ENCODE data around the gene CELA2B.
"Not testable (repeated sequence)": the region's sequence is repeated elsewhere in the genome, so short reads cannot be mapped to it uniquely, and the experiment has no call there.

CELA2B gene

GRCh38 chr1:15469361-15469760 is 6.5 kb upstream of the CELA2B start:
- DNase-seq (ENCODE audit: low spot score): no peak

DNA sequence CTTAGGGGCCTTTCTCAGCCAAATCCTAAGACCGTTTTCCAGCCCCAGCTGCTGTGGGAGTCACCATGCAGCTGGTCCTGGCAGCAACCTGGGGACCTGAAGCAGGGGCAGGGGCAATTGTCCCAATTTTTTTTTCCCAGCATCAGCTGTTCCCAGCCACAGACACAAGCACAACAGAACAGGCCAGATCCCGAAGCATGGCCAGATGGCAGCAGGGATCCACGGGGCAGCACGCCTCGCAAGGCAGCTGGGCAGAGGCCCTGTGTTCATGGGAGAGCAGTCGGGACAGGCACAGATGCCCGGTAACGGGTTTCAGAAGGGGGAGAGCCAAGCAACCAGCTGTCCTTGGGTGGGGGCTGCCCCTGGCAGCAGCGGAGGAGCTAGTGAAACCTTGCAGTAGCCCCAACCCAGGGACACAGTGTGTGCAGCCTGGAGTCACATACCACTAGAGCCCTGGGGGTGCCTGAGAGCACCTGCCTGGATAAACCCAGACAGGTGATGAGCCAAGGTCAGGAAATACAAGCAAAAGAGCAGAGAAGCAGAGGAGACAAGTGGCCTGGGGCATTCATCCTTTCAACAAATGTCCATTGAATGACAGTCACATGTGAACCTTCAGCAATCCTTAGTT is 6.0 kb upstream of the CELA2B start:
- not testable (repeated sequence) for DNase-seq (ENCODE audit: low spot score)

DNA sequence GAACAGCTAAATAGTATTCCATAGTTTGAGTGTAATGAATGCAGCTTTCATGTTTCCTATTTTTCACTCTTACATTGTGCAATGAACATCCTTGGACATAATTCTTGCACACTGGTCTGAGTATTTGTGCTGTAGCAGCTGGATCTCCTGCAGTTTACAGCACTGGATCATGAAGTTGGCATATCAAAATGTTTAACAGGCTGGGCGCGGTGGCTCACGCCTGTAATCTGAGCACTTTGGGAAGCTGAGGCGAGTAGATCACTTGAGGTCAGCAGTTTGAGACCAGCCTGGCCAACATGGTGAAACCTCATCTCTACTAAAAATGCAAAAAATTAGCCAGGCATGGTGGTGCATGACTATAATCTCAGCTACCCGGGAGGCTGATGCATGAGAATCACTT is 4.8 kb upstream of the CELA2B start:
- not testable (repeated sequence) for DNase-seq (ENCODE audit: low spot score)

GRCh38 chr1:15471723-15472122 is 4.2 kb upstream of the CELA2B start:
- not testable (repeated sequence) for DNase-seq (ENCODE audit: low spot score)

- no peak for DNase-seq (ENCODE audit: low spot score)
These were observed 3.3 kb upstream of the CELA2B start for GRCh38 chr1:15472587-15472986.

DNA sequence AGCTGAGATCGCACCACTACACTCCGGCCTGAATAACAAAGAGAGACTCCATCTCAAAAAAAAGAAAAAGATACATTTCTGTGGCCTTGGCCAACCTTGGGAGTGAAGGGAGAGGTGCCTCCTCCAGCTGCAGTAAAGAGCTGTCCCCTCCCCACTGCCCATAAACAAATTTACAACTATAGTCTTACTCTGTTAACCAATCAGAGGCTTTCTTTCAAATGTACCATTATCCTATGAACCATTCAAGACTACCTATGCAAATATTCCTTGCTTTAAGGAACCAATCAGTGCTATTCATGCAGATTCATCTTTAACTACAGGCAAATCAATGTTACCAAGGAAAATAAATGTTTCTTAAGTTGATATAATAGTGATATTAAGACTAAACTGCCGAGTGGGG is 1.0 kb downstream of the CELA2B start:
- DNase-seq (ENCODE audit: low spot score): no peak

DNA sequence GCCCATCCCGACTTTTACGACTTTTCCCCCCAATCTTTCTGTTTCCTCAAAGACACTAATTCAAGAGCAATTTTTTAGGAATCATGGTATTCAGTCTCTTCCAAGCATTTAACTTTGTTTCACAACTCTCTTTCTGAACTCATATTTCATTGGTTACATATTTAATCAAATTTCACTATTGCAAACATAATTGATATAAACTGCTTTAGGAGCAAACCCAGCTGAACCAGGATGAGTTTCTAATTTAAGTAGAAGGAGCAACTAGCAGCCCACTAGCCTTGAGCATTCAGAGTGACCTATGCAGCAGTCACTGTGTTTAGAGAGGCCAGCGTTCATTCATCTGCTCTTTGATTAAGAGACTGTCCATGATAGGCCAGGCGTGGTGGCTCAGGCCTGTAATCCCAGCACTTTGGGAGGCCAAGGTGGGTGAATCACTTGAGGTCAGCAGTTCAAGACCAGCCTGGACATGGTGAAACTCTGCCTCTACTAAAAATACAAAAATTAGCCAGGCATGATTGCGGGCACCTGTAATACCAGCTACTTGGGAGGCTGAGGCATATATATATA is 1.8 kb downstream of the CELA2B start:
- DNase-seq (ENCODE audit: low spot score): no peak

DNA sequence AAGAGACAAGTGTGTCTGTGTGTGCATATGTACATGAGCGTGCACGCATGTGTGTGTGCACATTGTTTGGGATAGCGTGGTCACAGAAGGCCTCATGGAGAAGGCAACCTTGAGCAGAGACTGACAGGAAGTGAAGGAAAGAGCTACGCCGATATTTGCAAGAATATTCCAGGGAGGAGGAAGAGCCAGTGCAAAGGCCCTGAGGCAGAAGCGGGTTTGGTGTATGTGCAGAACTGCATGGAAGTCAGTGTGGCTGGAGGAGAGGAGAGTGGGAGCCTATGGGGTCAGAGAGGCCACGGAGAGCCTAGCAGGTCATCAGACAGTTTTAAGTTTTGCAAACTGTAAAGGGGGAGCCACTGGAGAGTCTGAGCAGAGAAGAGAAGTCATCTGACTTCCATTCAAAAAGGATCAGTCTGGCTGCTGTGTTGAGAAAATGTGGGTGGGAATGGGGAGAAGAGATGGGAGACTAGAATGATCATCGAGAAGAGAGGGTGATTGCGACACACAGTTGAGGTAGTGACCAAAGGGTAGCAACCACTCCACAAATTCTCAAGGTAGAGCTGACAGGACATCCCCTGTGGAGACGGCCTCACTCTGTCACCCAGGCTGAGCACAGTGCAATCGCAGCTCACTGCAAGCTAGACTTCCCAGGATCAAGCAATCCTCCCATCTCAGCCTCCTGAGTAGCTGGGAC is 3.9 kb downstream of the CELA2B start:
- DNase-seq (ENCODE audit: low spot score): no peak

DNA sequence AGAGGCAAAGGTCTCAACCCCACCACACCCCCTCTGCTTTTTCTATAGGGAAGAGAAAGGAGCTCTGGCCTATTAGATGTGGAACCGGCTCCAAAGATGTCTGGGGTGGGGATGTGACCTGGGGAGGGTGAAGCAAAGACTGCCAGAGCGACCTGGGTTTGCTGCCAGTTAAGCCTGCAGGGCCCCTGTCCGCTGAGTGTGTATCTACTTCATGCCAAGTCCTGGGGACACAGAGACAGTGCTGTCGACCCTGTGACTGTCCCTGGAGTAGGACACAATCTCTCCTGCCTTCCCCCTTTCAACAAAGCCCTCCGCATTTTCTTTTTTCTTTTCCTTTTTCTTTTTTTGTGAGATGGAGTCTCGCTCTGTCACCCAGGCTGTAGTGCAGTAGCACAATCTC is 6.6 kb downstream of the CELA2B start:
- DNase-seq (ENCODE audit: low spot score): not testable (repeated sequence)

GRCh38 chr1:15482983-15483543 is 7.2 kb downstream of the CELA2B start:
- DNase-seq (ENCODE audit: low spot score): not testable (repeated sequence)

- DNase-seq (ENCODE audit: low spot score): no peak
These were observed 8.1 kb downstream of the CELA2B start for GRCh38 chr1:15483971-15484370.

DNA sequence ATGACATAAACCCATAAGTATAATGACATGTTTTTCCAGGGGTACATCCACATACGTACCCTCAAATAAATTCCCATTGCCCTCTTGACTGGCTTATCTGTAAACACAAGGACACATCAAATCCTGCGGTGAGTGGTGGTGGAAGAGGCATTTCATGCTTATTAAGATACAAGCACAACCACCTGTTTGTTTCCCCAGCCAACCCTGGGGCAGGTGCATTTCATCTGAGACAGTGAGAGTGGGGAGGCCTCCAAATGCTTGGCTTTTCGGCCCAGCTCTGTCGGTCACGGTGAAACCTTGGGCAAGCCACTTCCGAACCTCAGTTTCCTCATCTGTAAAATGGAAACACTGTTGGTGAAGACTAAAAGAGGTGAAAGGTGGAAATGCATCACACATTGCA is 8.5 kb downstream of the CELA2B start:
- not testable (repeated sequence) for DNase-seq (ENCODE audit: low spot score)

GRCh38 chr1:15485636-15486035 is 9.7 kb downstream of the CELA2B start:
- DNase-seq (ENCODE audit: low spot score): no peak

- DNase-seq (ENCODE audit: low spot score): not testable (repeated sequence)
These were observed 11.1 kb downstream of the CELA2B start for GRCh38 chr1:15486844-15487610.

DNA sequence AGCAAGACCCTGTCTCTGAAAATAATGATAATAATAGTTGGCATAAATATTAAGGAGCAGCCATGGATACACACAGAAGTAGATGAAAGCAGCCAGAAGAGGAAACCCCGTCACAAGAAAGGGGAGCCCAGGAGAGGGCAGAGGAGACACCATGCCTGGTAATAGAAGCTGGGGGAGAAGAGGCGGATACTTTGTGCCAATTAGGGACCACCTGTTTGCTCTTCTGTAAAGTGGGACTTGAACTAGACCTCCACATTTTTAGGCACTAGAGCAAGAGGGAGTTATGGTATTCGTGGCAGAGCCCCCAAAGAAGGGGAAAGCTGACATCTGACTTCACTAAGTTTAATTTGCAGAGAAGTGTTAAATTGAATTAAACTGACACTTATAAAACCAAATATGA is 12.5 kb downstream of the CELA2B start:
- DNase-seq (ENCODE audit: low spot score): no peak

DNA sequence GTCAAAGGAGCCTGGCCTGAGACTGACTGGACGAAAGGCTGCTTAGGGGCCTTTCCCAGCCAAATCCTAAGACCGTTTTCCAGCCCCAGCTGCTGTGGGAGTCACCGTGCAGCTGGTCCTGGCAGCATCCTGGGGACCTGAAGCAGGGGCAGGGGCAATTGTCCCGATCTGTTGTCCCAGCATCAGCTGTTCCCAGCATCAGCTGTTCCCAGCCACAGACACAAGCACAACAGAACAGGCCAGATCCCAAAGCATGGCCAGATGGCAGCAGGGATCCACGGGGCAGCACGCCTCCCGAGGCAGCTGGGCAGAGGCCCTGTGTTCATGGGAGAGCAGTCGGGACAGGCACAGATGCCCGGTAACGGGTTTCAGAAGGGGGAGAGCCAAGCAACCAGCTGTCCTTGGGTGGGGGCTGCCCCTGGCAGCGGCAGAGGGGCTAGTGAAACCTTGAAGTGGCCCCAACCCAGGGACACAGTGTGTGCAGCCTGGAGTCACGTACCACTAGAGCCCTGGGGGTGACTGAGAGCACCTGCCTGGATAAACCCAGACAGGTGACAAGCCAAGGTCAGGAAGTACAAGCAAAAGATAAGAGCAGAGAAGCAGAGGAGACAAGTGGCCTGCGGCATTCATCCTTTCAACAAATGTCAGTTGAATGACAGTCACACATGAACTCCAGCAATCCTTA is 13.3 kb downstream of the CELA2B start:
- DNase-seq (ENCODE audit: low spot score): no peak

DNA sequence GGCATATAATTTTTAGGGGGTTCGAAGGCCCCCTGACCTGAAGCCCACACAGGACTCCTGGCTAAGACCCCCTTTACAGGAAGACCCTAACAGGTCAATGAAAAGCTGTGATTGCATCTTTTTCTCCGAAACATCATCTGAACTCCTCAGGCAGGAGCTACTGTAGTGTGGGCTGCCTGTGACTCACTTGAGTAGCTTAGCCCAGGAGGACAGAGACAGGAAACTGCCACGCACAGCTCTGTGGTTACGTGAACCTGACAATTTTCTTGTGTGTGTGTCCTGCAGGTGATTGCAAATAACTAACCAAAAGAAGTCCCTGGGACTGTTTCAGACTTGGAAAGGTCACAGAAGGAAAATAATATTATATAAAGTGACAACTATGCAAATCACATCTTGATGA is 15.1 kb downstream of the CELA2B start:
- DNase-seq (ENCODE audit: low spot score): not testable (repeated sequence)

GRCh38 chr1:15492596-15492995 is 16.7 kb downstream of the CELA2B start:
- DNase-seq (ENCODE audit: low spot score): no peak

GRCh38 chr1:15493869-15494390 is 18.0 kb downstream of the CELA2B start:
- DNase-seq (ENCODE audit: low spot score): no peak

- DNase-seq (ENCODE audit: low spot score): no peak
These were observed 24.6 kb downstream of the CELA2B start for GRCh38 chr1:15500184-15501178.

Measured in HuH-7 (cell line).